Adrenal gland (tissue), 5 donors: ENCODE measurements around the gene ERI3.

Source experiments
- CTCF ChIP-seq, 6 experiments: fragments of 450-650 bp in 4 of 6; fragments of 200-600 bp in 2 of 6; sonication (generic) in 1 of 6; IDR thresholded peaks; 1 replicate in 5 of 6; 2 replicates in 1 of 6; pipeline versions ENCODE4 v1.5.1 to v1.8.0; 2016 to 2021; ENCODE audit warnings: antibody characterized with exemption in 6 of 6, mild to moderate bottlenecking in 2 of 6, moderate library complexity in 1 of 6
- POLR2A ChIP-seq, 2 donors: fragments of 450-650 bp; IDR thresholded peaks; one replicate each; pipeline ENCODE4 v1.6.1; 2017; ENCODE audit warnings: antibody characterized with exemption in 2 of 2, mild to moderate bottlenecking in 2 of 2, moderate library complexity in 1 of 2
- donor health status: DM: no; HTN: no; CAD: no.

GRCh38 chr1:44264451-44264771 lies 90.6 kb downstream of the ERI3 start:
- TF ChIP-seq POLR2A (IDR thresholded peaks at IDR 0.05), result no peak
- TF ChIP-seq CTCF (IDR thresholded peaks at IDR 0.05), result no peak
